Epidermal melanocyte (primary cell): ENCODE measurements around the gene CFI.
"Not testable (repeated sequence)": the region's sequence is repeated elsewhere in the genome, so short reads cannot be mapped to it uniquely, and the experiment has no call there.

Experiments used
- DNase-seq: peaks from one replicate; pipeline ENCODE4 v3.0.0; 2011; ENCODE audit warnings: low spot score; ENCODE audit not compliant: insufficient read length

CFI gene

GRCh38 chr4:109798866-109799265, 2.9 kb downstream of the CFI start:
- no peak for DNase-seq

GRCh38 chr4:109795059-109795458, 6.7 kb downstream of the CFI start:
- no peak for DNase-seq

DNA sequence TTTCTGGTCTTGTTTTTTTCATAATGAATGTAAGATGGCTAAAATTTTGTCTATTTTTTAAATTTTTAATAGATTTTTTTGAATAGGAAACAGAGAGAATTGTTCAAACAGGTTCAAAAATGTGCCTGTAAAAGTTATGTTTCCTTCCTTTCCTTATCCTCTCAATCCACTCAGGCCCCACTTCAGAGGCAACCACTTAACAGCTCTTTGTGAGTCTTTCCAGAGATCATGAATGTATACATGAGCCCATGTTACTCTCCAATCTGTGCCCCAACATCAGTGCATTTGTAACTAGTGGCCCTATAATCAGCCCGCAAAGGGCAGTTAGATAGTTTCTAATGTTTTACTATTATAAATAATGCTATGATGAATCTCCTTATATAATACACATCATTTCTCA, 14.0 kb downstream of the CFI start:
- DNase-seq = no peak

- DNase-seq = no peak
These were observed 15.0 kb downstream of the CFI start for GRCh38 chr4:109786846-109787245.

DNA sequence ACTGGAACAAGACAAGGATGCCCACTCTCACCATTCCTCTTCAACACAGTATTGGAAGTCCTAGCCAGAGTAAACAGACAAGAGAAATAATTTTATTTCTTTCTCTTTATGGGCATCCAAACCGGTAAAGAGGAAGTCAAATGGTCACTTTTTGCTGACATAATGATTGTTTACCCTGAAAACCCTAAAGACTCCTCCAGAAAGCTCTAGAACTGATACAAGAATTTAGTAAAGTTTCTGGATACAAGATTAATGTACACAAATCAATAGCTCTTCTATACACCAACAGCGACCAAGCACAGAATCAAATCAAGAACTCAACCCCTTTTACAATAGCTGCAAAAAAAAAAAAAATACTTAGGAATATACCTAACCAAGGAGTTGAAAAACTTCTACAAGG, 19.7 kb downstream of the CFI start:
- not testable (repeated sequence) for DNase-seq

GRCh38 chr4:109764789-109765402, 36.9 kb downstream of the CFI start:
- no peak for DNase-seq

GRCh38 chr4:109764376-109764775, 37.4 kb downstream of the CFI start:
- DNase-seq = no peak

DNA sequence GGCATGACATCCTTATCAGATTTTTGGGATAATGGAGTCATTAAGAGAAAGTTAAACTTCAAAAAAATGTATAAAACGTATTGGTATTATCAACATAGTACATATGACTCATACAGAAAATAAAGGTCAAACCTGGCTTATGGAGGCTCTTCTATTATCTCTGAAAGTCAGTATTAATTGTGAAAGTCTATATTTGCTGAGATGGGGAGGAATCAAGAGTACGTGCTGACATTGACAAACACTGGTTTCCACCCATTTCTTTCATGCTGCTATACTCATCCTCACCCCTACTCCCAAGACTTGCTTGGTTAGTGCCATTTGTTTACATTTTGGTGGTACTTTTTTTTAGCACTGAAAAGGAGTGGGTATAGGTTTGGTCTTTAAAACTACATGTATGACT, 41.1 kb downstream of the CFI start:
- DNase-seq = no peak

GRCh38 chr4:109755656-109756055, 46.1 kb downstream of the CFI start:
- no peak for DNase-seq

GRCh38 chr4:109754093-109754857, 47.5 kb downstream of the CFI start:
- DNase-seq = no peak

DNA sequence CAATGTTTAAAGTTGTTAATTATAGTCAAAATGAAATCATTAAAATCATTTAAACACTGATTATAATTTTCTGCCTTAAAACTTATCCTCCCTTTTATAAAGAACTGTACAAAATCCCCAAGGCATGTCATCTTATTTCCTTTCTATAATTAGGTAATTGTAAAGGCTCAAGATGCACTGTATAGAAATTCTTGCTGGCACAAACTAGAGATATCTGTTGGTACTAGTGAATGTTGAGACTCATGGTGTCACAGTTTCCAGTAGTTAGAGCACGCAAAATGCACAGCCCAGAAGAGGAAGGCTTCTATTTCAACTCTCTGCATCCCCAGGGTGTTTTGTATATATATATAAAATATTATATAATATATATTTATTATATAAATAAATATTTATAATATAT, 49.3 kb downstream of the CFI start:
- no peak for DNase-seq

DNA sequence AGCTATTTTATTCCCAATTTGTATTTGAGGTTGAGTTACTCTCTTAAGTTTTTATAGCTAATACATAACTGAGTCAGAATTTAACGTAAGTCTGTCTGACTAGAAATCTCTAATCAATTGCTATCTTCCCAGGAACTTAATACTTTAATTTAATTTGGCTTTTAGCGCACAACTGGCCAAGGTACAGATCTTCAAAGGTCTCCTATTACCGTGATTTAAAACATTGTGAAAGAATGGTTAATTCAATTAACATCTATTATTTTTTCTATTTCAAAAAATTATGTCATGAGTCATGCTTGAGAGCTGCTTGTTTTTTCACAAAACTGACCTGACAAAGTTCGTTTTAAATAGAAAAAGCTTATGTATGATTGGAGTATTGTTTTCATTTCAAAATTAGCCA, 49.9 kb downstream of the CFI start:
- no peak for DNase-seq

- DNase-seq = no peak
These were observed 51.1 kb downstream of the CFI start for GRCh38 chr4:109750652-109751244.

DNA sequence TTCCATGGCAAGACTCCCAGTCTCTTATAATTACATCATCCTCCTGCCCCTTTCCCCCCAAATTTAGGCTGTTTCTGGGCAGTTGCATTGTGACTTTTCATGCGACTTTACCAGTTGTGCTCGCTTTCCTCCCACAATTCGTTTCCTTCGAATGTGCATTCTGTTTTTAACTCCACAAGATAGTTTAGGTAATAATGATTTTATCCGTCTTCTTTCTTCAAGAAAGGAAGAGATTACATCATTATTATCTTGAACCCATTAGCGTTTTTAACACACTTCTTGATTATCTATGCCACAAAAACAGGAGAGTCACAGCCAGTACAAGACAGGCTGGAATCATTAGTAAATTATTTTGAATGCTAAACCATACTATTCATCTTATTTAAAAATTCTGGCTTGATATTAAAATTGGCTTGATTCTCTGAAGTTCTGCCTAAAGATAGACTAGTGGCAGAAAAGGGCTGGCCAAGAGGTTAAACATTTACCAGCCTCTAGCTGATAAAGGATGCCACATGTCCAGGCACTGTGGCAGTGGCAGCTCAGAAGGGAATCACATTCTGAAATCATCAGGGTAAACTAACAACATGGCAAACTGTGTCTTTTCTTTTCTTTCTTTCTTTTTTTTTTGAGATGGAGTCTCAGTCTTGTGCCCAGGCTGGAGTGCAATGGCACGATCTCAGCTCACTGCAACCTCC, 52.3 kb downstream of the CFI start:
- no peak for DNase-seq

GRCh38 chr4:109748114-109748513, 53.7 kb downstream of the CFI start:
- no peak for DNase-seq

GRCh38 chr4:109746728-109747127, 55.1 kb downstream of the CFI start:
- DNase-seq = no peak

- no peak for DNase-seq
These were observed 56.0 kb downstream of the CFI start for GRCh38 chr4:109745830-109746229.

- DNase-seq = no peak
These were observed 62.3 kb downstream of the CFI start for GRCh38 chr4:109739547-109739946.

- no peak for DNase-seq
These were observed 63.5 kb downstream of the CFI start for GRCh38 chr4:109738104-109738872.

DNA sequence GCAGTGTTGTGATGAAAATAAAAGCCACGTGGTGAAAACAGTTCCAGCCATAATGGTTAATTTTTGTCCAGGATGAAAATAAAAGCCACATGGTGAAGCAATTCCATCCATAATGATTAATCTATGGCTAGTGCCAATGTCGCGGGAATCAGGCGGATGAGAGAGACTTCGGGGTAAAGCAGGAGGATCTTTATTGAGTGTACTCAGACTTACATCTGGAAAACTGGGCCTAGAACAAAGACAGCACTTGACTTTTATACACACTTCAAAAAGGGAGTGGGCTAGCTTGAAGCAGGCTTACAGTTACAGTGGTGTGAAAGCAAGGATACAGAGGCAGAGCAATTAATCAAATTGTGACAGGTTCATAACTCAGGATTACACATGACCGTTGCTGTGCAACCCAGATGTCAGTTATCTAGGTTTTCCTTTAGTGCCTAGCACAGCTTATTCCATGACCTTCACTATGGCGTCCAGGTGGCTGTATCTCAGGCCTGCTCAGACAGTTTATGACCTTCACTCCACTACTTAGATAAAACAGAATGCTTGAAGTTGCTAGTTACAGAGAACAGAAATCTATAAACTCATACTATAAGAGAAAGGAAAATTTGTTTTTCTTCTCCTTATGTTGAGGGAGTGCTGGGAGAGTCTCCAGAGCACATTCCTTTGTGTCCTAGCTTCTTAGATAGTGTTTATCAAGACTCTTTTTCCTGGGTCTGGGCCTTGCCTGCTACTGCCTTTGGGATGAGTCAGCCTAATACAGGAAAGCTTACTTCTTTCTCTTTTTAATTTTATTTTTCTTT, 66.0 kb downstream of the CFI start:
- DNase-seq = no peak

- DNase-seq = no peak
These were observed 68.1 kb downstream of the CFI start for GRCh38 chr4:109733728-109734127.
